Measurements from ENCODE around the gene RRP7A.
"Not testable (repeated sequence)": the region's sequence is repeated elsewhere in the genome, so short reads cannot be mapped to it uniquely, and the experiment has no call there.

Gene RRP7A

GRCh38 chr22:42517103-42517502 is 2.5 kb downstream of the RRP7A start:
- H3K27ac ChIP-seq (ENCODE audit: insufficient read depth, low read depth, low read length, poor library complexity, severe bottlenecking); H3K4me1 ChIP-seq (ENCODE audit: control insufficient read depth, insufficient read depth, low read length); H3K27me3 ChIP-seq (ENCODE audit: control insufficient read depth, insufficient read depth, low read length, poor library complexity, severe bottlenecking); H3K4me3 ChIP-seq (ENCODE audit: insufficient read depth, low read depth, low read length); H3K9me3 ChIP-seq (ENCODE audit: control insufficient read depth, low read length); H3K36me3 ChIP-seq (ENCODE audit: control insufficient read depth, insufficient read depth, low read length): not testable (repeated sequence)
- 94 to 96% methylated on average over 6 to 7 of the region's 7 CpGs for WGBS, 2 experiments

GRCh38 chr22:42515896-42516295 is 3.7 kb downstream of the RRP7A start:
- Histone ChIP-seq H3K4me1 (ENCODE audit: control insufficient read depth, insufficient read depth, low read length) (no peaks in the 10 kb centered on the region), H3K27ac (ENCODE audit: insufficient read depth, low read depth, low read length, poor library complexity, severe bottlenecking) (no peak overlapping the region), H3K4me3 (ENCODE audit: insufficient read depth, low read depth, low read length) (no peak overlapping the region), H3K9me3 (ENCODE audit: control insufficient read depth, low read length) (no peaks in the 10 kb centered on the region), H3K36me3 (ENCODE audit: control insufficient read depth, insufficient read depth, low read length) (peaks cover 7% of the 10 kb centered on the region), H3K27me3 (ENCODE audit: control insufficient read depth, insufficient read depth, low read length, poor library complexity, severe bottlenecking) (no peaks in the 10 kb centered on the region)
- WGBS, 2 experiments = 94 to 95% methylated on average over 14 of the region's 14 CpGs

GRCh38 chr22:42515304-42515703 is 4.3 kb downstream of the RRP7A start:
- H3K4me1 ChIP-seq (ENCODE audit: control insufficient read depth, insufficient read depth, low read length); H3K27me3 ChIP-seq (ENCODE audit: control insufficient read depth, insufficient read depth, low read length, poor library complexity, severe bottlenecking); H3K27ac ChIP-seq (ENCODE audit: insufficient read depth, low read depth, low read length, poor library complexity, severe bottlenecking); H3K36me3 ChIP-seq (ENCODE audit: control insufficient read depth, insufficient read depth, low read length); H3K4me3 ChIP-seq (ENCODE audit: insufficient read depth, low read depth, low read length); H3K9me3 ChIP-seq (ENCODE audit: control insufficient read depth, low read length): not testable (repeated sequence)
- 92 to 93% methylated on average over 7 of the region's 8 CpGs for WGBS, 2 experiments

GRCh38 chr22:42514331-42514730 is 5.3 kb downstream of the RRP7A start:
- H3K27me3 ChIP-seq (ENCODE audit: control insufficient read depth, insufficient read depth, low read length, poor library complexity, severe bottlenecking); H3K4me3 ChIP-seq (ENCODE audit: insufficient read depth, low read depth, low read length); H3K36me3 ChIP-seq (ENCODE audit: control insufficient read depth, insufficient read depth, low read length); H3K9me3 ChIP-seq (ENCODE audit: control insufficient read depth, low read length); H3K4me1 ChIP-seq (ENCODE audit: control insufficient read depth, insufficient read depth, low read length); H3K27ac ChIP-seq (ENCODE audit: insufficient read depth, low read depth, low read length, poor library complexity, severe bottlenecking): not testable (repeated sequence)
- 93 to 96% methylated on average over 17 of the region's 17 CpGs for WGBS, 2 experiments

GRCh38 chr22:42512273-42512990 is 7.2 kb downstream of the RRP7A start:
- H3K9me3 ChIP-seq (ENCODE audit: control insufficient read depth, low read length); H3K27ac ChIP-seq (ENCODE audit: insufficient read depth, low read depth, low read length, poor library complexity, severe bottlenecking); H3K36me3 ChIP-seq (ENCODE audit: control insufficient read depth, insufficient read depth, low read length); H3K4me1 ChIP-seq (ENCODE audit: control insufficient read depth, insufficient read depth, low read length); H3K27me3 ChIP-seq (ENCODE audit: control insufficient read depth, insufficient read depth, low read length, poor library complexity, severe bottlenecking); H3K4me3 ChIP-seq (ENCODE audit: insufficient read depth, low read depth, low read length): not testable (repeated sequence)
- 89 to 92% methylated on average over 19 to 22 of the region's 22 CpGs for WGBS, 2 experiments

- no peaks in the 10 kb centered on the region for H3K4me1 ChIP-seq (ENCODE audit: control insufficient read depth, insufficient read depth, low read length)
- H3K4me3 ChIP-seq (ENCODE audit: insufficient read depth, low read depth, low read length) = no peak overlapping the region
- no peaks in the 10 kb centered on the region for H3K9me3 ChIP-seq (ENCODE audit: control insufficient read depth, low read length)
- H3K27me3 ChIP-seq (ENCODE audit: control insufficient read depth, insufficient read depth, low read length, poor library complexity, severe bottlenecking) = no peaks in the 10 kb centered on the region
- no peak overlapping the region for H3K27ac ChIP-seq (ENCODE audit: insufficient read depth, low read depth, low read length, poor library complexity, severe bottlenecking)
- 94 to 96% methylated on average over 10 of the region's 10 CpGs for WGBS, 2 experiments
- H3K36me3 ChIP-seq (ENCODE audit: control insufficient read depth, insufficient read depth, low read length) = peaks cover 5% of the 10 kb centered on the region
Measured at GRCh38 chr22:42511401-42511891, 8.2 kb downstream of the RRP7A start.

GRCh38 chr22:42509548-42509947 is 10.0 kb downstream of the RRP7A start:
- Histone ChIP-seq H3K9me3 (ENCODE audit: control insufficient read depth, low read length) (no peaks in the 10 kb centered on the region), H3K4me3 (ENCODE audit: insufficient read depth, low read depth, low read length) (no peak overlapping the region), H3K36me3 (ENCODE audit: control insufficient read depth, insufficient read depth, low read length) (no peaks in the 10 kb centered on the region), H3K4me1 (ENCODE audit: control insufficient read depth, insufficient read depth, low read length) (no peaks in the 10 kb centered on the region), H3K27ac (ENCODE audit: insufficient read depth, low read depth, low read length, poor library complexity, severe bottlenecking) (no peak overlapping the region), H3K27me3 (ENCODE audit: control insufficient read depth, insufficient read depth, low read length, poor library complexity, severe bottlenecking) (no peaks in the 10 kb centered on the region)
- 90 to 93% methylated on average over 15 of the region's 15 CpGs for WGBS, 2 experiments

GRCh38 chr22:42508975-42509364 is 10.6 kb downstream of the RRP7A start:
- not testable (repeated sequence) for H3K36me3 ChIP-seq (ENCODE audit: control insufficient read depth, insufficient read depth, low read length); H3K27me3 ChIP-seq (ENCODE audit: control insufficient read depth, insufficient read depth, low read length, poor library complexity, severe bottlenecking); H3K9me3 ChIP-seq (ENCODE audit: control insufficient read depth, low read length); H3K27ac ChIP-seq (ENCODE audit: insufficient read depth, low read depth, low read length, poor library complexity, severe bottlenecking); H3K4me3 ChIP-seq (ENCODE audit: insufficient read depth, low read depth, low read length); H3K4me1 ChIP-seq (ENCODE audit: control insufficient read depth, insufficient read depth, low read length)
- WGBS, 2 experiments = 43% methylated on average over 10 of the region's 10 CpGs

GRCh38 chr22:42508327-42508974 is 11.1 kb downstream of the RRP7A start:
- not testable (repeated sequence) for H3K27ac ChIP-seq (ENCODE audit: insufficient read depth, low read depth, low read length, poor library complexity, severe bottlenecking); H3K9me3 ChIP-seq (ENCODE audit: control insufficient read depth, low read length); H3K36me3 ChIP-seq (ENCODE audit: control insufficient read depth, insufficient read depth, low read length); H3K27me3 ChIP-seq (ENCODE audit: control insufficient read depth, insufficient read depth, low read length, poor library complexity, severe bottlenecking); H3K4me3 ChIP-seq (ENCODE audit: insufficient read depth, low read depth, low read length); H3K4me1 ChIP-seq (ENCODE audit: control insufficient read depth, insufficient read depth, low read length)
- 68 to 71% methylated on average over 10 to 11 of the region's 11 CpGs for WGBS, 2 experiments

- Histone ChIP-seq H3K9me3 (ENCODE audit: control insufficient read depth, low read length) (no peaks in the 10 kb centered on the region), H3K4me1 (ENCODE audit: control insufficient read depth, insufficient read depth, low read length) (no peaks in the 10 kb centered on the region), H3K36me3 (ENCODE audit: control insufficient read depth, insufficient read depth, low read length) (no peaks in the 10 kb centered on the region), H3K27me3 (ENCODE audit: control insufficient read depth, insufficient read depth, low read length, poor library complexity, severe bottlenecking) (no peaks in the 10 kb centered on the region), H3K4me3 (ENCODE audit: insufficient read depth, low read depth, low read length) (no peak overlapping the region), H3K27ac (ENCODE audit: insufficient read depth, low read depth, low read length, poor library complexity, severe bottlenecking) (no peak overlapping the region)
- WGBS, 2 experiments = 96% methylated on average over 26 of the region's 26 CpGs
Measured at GRCh38 chr22:42500836-42501179, 18.8 kb downstream of the RRP7A start.

All from ectodermal cell (in vitro differentiated cells).